Loucy (cell line): Measurements from ENCODE around the gene TMEM243.

Source experiments
- H2AFZ ChIP-seq: fragments of 200-600 bp; sonication (generic); 2 replicates; pipeline ENCODE4 v1.6.0; 2016; ENCODE audit warnings: antibody characterized with exemption, mild to moderate bottlenecking, low read length, moderate library complexity
- H3F3A ChIP-seq: fragments of 200-600 bp; 2 replicates; pipeline ENCODE4 v1.6.0; 2016; ENCODE audit warnings: antibody characterized with exemption, low read depth, mild to moderate bottlenecking
- H3K27me3 ChIP-seq: fragments of 200-600 bp; sonication (generic); 2 replicates; pipeline ENCODE4 v1.6.1; 2014; ENCODE audit warnings: low read length, mild to moderate bottlenecking; ENCODE audit not compliant: insufficient read depth, poor library complexity, severe bottlenecking
- H3K36me3 ChIP-seq: fragments of 200-600 bp; sonication (generic); 2 replicates; pipeline ENCODE4 v1.6.1; 2016; ENCODE audit warnings: low read length; ENCODE audit not compliant: insufficient read depth
- H3K4me1 ChIP-seq: fragments of 200-600 bp; sonication (generic); 2 replicates; pipeline ENCODE4 v1.5.1; 2014; ENCODE audit warnings: low read length, mild to moderate bottlenecking; ENCODE audit not compliant: insufficient read depth, poor library complexity, severe bottlenecking
- H3K4me2 ChIP-seq: fragments of 200-600 bp; sonication (generic); 2 replicates; pipeline ENCODE4 v1.6.0; 2014; ENCODE audit warnings: antibody characterized with exemption, low read length, low read depth, mild to moderate bottlenecking; ENCODE audit not compliant: poor library complexity, severe bottlenecking
- H3K4me3 ChIP-seq: fragments of 200-600 bp; sonication (generic); 2 replicates; pipeline ENCODE4 v1.5.1; 2014; ENCODE audit warnings: low read length, mild to moderate bottlenecking, mixed read lengths; ENCODE audit not compliant: poor library complexity, severe bottlenecking
- H3K79me2 ChIP-seq: fragments of 200-600 bp; sonication (generic); 2 replicates; pipeline ENCODE4 v1.6.1; 2014; ENCODE audit warnings: low read length; ENCODE audit not compliant: insufficient read depth
- H3K9ac ChIP-seq: fragments of 200-600 bp; sonication (generic); 2 replicates; pipeline ENCODE4 v1.6.0; 2014; ENCODE audit warnings: mild to moderate bottlenecking, low read depth, low read length, moderate library complexity; ENCODE audit not compliant: poor library complexity, severe bottlenecking
- H3K9me2 ChIP-seq: fragments of 200-600 bp; sonication (generic); replicated peaks from 2 replicates; pipeline ENCODE4 v1.6.1; 2016; ENCODE audit warnings: low read depth, low read length, mixed read lengths
- H3K9me3 ChIP-seq: fragments of 200-600 bp; sonication (generic); 2 replicates; pipeline ENCODE4 v1.6.1; 2014; ENCODE audit warnings: mild to moderate bottlenecking, antibody characterized with exemption, low read length, low read depth; ENCODE audit not compliant: insufficient read depth
- H4K20me1 ChIP-seq: fragments of 200-600 bp; sonication (generic); 2 replicates; pipeline ENCODE4 v1.6.0; 2014; ENCODE audit warnings: antibody characterized with exemption, low read length, mild to moderate bottlenecking; ENCODE audit not compliant: insufficient read depth, poor library complexity, severe bottlenecking
- CTCF ChIP-seq: fragments of 200-600 bp; sonication (generic); conservative IDR thresholded peaks from 2 replicates; pipeline ENCODE4 v1.5.1; 2014; ENCODE audit warnings: mild to moderate bottlenecking, antibody characterized with exemption, low read length
- EZH2phosphoT487 ChIP-seq: fragments of 200-600 bp; IDR thresholded peaks from 2 replicates; pipeline ENCODE4 v1.6.1; 2018; ENCODE audit warnings: antibody characterized with exemption, mild to moderate bottlenecking, moderate library complexity, borderline replicate concordance

Gene TMEM243

GRCh38 chr7:87179180-87179579 lies 40.4 kb downstream of the TMEM243 start:
- Histone ChIP-seq H3K9me2 (no peaks in the 10 kb centered on the region), H3K9ac (no peak overlapping the region), H3K4me3 (no peak overlapping the region), H3K79me2 (peaks cover 13% of the 10 kb centered on the region; the same call in 1 of the 2 replicates), H3K27me3 (no peaks in the 10 kb centered on the region), H3K36me3 (peaks cover 94% of the 10 kb centered on the region), H3K4me2 (no peak overlapping the region), H3K4me1 (no peaks in the 10 kb centered on the region), H3F3A (no peaks in the 10 kb centered on the region), H2AFZ (no peak overlapping the region), H4K20me1 (peaks cover 14% of the 10 kb centered on the region), H3K9me3 (no peaks in the 10 kb centered on the region)
- TF ChIP-seq EZH2phosphoT487 (no peak), CTCF (no peak)

GRCh38 chr7:87178320-87178719 lies 41.2 kb downstream of the TMEM243 start:
- TF ChIP-seq CTCF (no peak), EZH2phosphoT487 (no peak)

GRCh38 chr7:87173471-87173870 lies 46.1 kb downstream of the TMEM243 start:
- Histone ChIP-seq H4K20me1 (peaks cover 6% of the 10 kb centered on the region), H3F3A (no peaks in the 10 kb centered on the region), H3K9ac (no peak overlapping the region), H3K79me2 (peaks cover 10% of the 10 kb centered on the region; the same call in 1 of the 2 replicates), H3K9me2 (no peaks in the 10 kb centered on the region), H3K27me3 (no peaks in the 10 kb centered on the region), H3K36me3 (peaks cover 98% of the 10 kb centered on the region), H3K4me1 (no peaks in the 10 kb centered on the region), H3K9me3 (no peaks in the 10 kb centered on the region), H2AFZ (no peak overlapping the region), H3K4me3 (no peak overlapping the region), H3K4me2 (no peak overlapping the region)
- TF ChIP-seq EZH2phosphoT487: no peak
- TF ChIP-seq CTCF: no peak

More at GRCh38 chr7:87178320-87178719, 41.2 kb downstream of the TMEM243 start:
- Histone ChIP-seq H2AFZ (no peak overlapping the region), H3K4me2 (no peak overlapping the region), H3K79me2 (peaks cover 13% of the 10 kb centered on the region; the same call in 1 of the 2 replicates), H3F3A (no peaks in the 10 kb centered on the region), H3K4me1 (no peaks in the 10 kb centered on the region), H3K9ac (no peak overlapping the region), H3K27me3 (no peaks in the 10 kb centered on the region), H3K9me2 (no peaks in the 10 kb centered on the region), H3K36me3 (peaks cover 94% of the 10 kb centered on the region), H3K9me3 (no peaks in the 10 kb centered on the region), H4K20me1 (peaks cover 14% of the 10 kb centered on the region), H3K4me3 (no peak overlapping the region)
